Measurements from ENCODE around the gene INTS1.

- no peak for TF ChIP-seq CTCF (IDR thresholded peaks at IDR 0.05)
- no peak for TF ChIP-seq POLR2A (IDR thresholded peaks at IDR 0.05)
Observed at GRCh38 chr7:1494866-1495563, 9.2 kb downstream of the INTS1 start.

All from heart left ventricle (tissue), 13 donors.